ENCODE results near the gene IFNGR2. TPM values are rescaled to one million over a fixed set of nuclear protein-coding genes. Genes with fewer than 3 reads are reported as not detected.
"Not testable (repeated sequence)": the region's sequence is repeated elsewhere in the genome, so short reads cannot be mapped to it uniquely, and the experiment has no call there.

Gene IFNGR2
- total RNA-seq, 4 donors from 2014 or later = 69.5 to 121 (median 82.4) TPM

DNA sequence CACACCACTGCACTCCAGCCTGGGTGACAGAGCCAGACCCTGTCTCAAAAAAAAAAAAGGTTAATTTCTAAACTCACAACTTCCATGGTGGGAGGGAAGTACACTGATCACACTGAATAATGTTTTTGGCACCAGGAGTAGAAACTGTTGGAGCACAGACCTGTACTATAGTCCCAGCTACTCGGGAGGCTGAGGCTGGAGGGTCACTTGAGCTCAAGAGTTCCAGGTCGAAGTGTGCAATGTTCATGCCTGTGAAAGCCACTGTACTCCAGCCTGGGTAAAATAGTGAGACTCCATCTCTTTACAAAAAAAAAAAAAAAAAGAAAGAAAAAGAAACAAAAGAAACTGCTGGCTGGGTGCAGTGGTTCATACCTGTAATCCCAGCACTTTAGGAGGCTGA lies 41.3 kb downstream of the IFNGR2 start:
- no peak for ATAC-seq (ENCODE audit: low FRiP score)
- no peak for DNase-seq (ENCODE audit: low spot score)
- TF ChIP-seq, protein P1, sequence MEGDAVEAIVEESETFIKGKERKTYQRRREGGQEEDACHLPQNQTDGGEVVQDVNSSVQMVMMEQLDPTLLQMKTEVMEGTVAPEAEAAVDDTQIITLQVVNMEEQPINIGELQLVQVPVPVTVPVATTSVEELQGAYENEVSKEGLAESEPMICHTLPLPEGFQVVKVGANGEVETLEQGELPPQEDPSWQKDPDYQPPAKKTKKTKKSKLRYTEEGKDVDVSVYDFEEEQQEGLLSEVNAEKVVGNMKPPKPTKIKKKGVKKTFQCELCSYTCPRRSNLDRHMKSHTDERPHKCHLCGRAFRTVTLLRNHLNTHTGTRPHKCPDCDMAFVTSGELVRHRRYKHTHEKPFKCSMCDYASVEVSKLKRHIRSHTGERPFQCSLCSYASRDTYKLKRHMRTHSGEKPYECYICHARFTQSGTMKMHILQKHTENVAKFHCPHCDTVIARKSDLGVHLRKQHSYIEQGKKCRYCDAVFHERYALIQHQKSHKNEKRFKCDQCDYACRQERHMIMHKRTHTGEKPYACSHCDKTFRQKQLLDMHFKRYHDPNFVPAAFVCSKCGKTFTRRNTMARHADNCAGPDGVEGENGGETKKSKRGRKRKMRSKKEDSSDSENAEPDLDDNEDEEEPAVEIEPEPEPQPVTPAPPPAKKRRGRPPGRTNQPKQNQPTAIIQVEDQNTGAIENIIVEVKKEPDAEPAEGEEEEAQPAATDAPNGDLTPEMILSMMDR (IDR thresholded peaks at IDR 0.05) = no peak

DNA sequence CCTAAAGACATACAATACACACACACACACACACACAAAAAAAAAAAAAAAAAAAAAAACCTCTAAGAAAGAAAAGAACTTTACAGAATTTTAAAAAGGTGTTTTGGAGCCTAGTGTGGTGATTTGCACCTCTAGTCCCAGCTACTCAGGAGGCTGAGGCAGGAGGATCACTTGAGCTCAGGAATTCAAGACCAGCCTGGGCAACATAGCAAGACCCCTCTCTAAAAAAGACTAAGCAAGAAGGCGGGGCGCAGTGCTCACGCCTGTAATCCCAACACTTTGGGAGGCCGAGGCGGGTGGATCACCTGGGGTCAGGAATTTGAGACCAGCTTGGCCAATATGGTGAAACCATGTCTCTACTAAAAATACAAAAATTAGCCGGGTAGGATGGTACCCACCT lies 43.4 kb downstream of the IFNGR2 start:
- DNase-seq (ENCODE audit: low spot score); ATAC-seq (ENCODE audit: low FRiP score): not testable (repeated sequence)

DNA sequence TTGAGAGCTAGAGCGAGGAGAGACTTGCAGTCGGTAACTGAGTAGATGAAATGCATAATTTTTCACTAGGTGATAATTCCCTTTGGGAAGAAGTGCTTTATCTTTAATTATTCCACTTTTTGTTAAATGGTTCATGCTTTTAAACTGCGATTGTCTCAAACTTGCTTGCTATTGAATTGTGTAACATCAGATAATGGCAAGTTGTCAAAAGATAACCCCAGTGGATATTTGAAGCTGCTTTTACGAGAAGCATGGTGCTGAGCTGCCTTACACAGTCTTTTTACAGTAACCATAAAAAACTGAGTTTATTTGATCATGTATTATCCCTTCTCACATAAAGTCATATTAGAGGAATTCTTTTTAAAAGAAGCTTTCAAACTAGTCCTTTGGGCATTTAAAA lies 46.4 kb downstream of the IFNGR2 start:
- ATAC-seq (ENCODE audit: low FRiP score) = no peak
- DNase-seq (ENCODE audit: low spot score) = no peak
- TF ChIP-seq, protein P1 (IDR thresholded peaks at IDR 0.05) = no peak

DNA sequence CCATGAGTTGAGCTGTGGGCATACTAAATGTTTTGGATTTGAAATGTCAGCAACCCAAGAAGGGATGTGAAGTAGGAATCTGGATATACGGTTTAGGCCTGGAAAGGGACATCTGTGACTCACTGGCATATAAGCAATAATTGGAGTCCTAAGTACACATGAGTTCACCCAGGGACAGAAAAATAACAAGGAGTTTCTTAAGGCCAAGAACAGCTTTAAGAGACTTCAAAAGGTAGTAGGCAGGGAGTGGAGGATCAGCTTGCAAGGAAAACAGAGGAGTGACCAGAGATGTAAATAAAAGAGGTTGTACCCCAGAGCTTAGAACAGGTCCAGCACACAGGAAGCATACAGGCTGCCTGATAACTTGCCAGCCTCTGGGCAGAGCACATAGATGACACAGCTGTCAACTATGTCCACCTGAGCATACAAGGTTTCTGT lies 48.4 kb downstream of the IFNGR2 start:
- TF ChIP-seq, protein P1 (IDR thresholded peaks at IDR 0.05) = no peak
- DNase-seq (ENCODE audit: low spot score) = no peak
- ATAC-seq (ENCODE audit: low FRiP score) = no peak

DNA sequence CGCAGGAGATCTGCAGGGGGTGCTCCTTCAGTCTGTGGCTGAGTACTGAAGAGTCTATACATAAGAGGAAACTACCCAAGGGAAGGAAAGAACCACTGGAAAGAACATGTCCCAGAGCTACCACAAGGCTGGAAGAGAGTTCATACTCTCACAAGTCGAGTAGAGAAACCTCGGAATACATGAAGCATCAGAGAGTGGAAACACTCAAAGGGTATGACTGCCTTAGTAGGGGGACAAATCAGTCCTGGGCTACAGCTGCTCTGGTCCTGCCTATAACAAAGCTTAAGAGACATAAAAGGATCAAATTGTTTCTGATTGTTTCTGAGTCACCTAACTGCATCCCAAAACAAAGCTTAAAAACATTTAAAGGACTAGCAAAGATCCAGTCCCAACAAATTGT lies 49.1 kb downstream of the IFNGR2 start:
- TF ChIP-seq, protein P1 (IDR thresholded peaks at IDR 0.05) = no peak
- no peak for DNase-seq (ENCODE audit: low spot score)
- ATAC-seq (ENCODE audit: low FRiP score) = no peak

DNA sequence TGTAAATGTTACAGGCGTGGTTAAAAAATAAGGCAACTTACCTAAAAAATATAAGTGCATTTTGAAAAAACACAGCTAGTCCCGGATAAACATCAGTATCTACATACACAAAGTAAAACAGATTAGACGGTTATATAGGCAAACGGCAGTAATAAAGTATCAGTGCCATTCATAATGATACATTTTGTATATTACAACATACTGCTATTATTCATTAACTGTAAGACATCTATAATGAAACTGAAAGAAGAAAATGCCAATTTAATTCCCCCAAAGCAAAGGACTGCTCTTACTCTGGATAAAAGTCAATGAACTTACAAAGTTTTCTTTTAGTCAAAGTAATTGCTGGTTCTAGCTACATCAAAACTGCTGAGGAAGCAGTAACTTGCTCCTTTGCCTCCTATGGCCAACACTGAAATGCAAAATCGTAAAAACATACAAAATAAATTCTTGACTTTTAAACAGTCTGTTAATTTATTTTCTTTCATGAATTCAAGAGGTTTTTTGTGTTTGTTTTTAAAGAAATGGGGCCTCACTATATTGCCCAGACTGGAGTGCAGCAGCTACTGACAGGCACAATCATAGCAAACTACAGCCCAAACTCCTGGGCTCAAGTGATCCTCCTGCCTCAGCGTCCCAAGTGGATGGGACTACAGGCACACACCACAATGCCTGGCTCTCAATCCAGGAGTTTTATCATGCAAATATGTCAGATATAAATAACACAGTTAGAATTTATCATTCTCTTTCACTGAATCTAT lies 52.7 kb downstream of the IFNGR2 start:
- TF ChIP-seq, protein P1 (IDR thresholded peaks at IDR 0.05) = no peak
- ATAC-seq (ENCODE audit: low FRiP score) = no peak
- no peak for DNase-seq (ENCODE audit: low spot score)

DNA sequence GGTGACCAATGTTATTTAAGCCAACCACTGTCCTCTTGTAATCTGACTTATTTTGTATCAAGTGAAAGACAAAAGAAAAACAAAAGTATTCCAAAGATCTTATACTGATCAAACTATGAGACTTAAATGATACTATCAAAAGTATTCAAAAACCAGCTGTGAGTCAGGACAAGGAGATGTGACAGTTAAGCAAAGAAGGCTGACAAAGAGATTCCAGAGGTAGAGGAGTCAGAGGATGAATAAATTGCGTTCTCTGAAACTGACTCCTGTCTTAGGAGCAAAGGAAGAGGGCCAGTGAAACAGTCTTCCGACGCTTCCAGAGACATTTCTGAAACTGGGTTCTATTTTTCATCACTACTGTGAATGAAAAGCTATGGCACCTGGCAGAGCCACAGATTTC lies 55.6 kb downstream of the IFNGR2 start:
- no peak for ATAC-seq (ENCODE audit: low FRiP score)
- TF ChIP-seq, protein P1 (IDR thresholded peaks at IDR 0.05) = no peak
- no peak for DNase-seq (ENCODE audit: low spot score)

Measured in omental fat pad (tissue), 4 donors.